ENCODE measurements around the gene ASB18.

The ASB18 gene

DNA sequence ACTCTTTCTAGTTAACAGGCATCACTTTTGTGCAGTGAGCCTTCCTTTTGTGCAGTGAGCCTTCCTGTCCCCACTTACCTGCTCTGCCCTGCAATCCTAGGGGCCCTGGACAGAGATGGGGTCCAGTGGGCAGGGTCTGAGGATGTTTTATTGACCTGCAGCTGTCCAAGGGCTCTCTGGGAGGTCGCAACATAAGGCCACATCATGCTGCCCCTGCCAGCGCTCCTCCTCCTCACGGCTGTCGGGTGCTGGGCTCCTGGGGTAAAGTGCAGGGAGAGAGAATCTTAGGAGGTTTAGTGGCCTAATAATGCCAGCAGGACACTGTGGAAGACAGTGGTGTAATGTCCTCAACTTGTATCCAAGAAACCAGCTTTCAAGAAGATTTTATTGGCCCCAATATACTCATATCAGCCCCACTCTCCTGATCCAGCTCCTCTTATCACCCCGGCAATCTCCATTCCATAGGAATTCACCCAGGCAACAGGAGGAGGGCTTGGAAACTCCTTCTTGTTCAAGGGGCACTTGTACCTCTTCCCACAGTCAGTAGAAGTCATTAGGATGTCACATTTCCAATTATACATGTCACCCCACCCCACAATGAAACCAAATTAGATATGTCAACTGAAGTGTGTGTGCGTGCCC is 41.9 kb upstream of the ASB18 start:
- no peak for DNase-seq
- Histone ChIP-seq H3K27me3 (replicated peaks in 2 of 5; ENCODE audit: control insufficient read depth in 4 of 5, insufficient read depth in 5 of 5, low read length in 4 of 5) (peaks cover 0 to 20% (median 3%) of the 10 kb centered on the region in 5 experiments), H3K4me3 (ENCODE audit: control insufficient read depth in 1 of 7, extremely low read depth in 1 of 7, insufficient read depth in 4 of 7, low read depth in 2 of 7, low read length in 6 of 7) (no peak overlapping the region), H3K27ac (ENCODE audit: insufficient read depth in 1 of 2, low read depth in 1 of 2, low read length in 2 of 2, poor library complexity in 1 of 2, severe bottlenecking in 2 of 2) (no peak overlapping the region), H3K4me1 (ENCODE audit: control extremely low read depth in 1 of 4, control insufficient read depth in 4 of 4, insufficient read depth in 4 of 4, low read length in 3 of 4) (no peaks in the 10 kb centered on the region), H3K36me3 (ENCODE audit: control insufficient read depth in 4 of 4, insufficient read depth in 4 of 4, low read length in 3 of 4) (no peaks in the 10 kb centered on the region), H3K9me3 (ENCODE audit: control extremely low read depth in 1 of 5, control insufficient read depth in 4 of 5, insufficient read depth in 2 of 5, low read depth in 1 of 5, low read length in 4 of 5) (peaks cover 0 to under 1% (median 0%) of the 10 kb centered on the region in 5 experiments)
- WGBS (ENCODE audit: insufficient coverage) = 90% methylated on average over 5 of the region's 6 CpGs
- ChIA-PET CTCF (no interaction called here), POLR2A (no interaction called here)

DNA sequence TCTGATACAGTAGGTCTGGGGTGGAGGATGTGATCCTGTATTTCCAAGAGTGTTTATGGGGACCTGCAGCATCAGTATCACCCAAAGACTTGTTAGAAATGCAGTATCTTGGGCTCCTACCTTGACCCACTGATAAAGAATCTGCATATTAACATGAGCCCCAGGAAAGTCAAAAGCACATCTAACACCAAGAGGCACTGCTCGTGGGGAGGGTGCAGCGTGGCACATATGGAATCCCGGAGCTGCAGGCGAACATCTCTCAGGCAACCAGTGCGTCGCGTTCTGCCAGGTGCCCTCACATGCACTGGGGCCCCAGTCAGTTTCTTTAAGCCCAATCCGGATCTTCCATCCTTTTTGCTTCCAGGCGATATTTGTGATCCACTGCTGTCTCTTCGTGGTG is 41.3 kb upstream of the ASB18 start:
- POLR2A ChIA-PET = no interaction called here
- Histone ChIP-seq H3K4me1 (ENCODE audit: control extremely low read depth in 1 of 4, control insufficient read depth in 4 of 4, insufficient read depth in 4 of 4, low read length in 3 of 4) (no peaks in the 10 kb centered on the region), H3K9me3 (ENCODE audit: control extremely low read depth in 1 of 5, control insufficient read depth in 4 of 5, insufficient read depth in 2 of 5, low read depth in 1 of 5, low read length in 4 of 5) (no peaks in the 10 kb centered on the region), H3K4me3 (ENCODE audit: control insufficient read depth in 1 of 7, extremely low read depth in 1 of 7, insufficient read depth in 4 of 7, low read depth in 2 of 7, low read length in 6 of 7) (no peak overlapping the region), H3K27ac (ENCODE audit: insufficient read depth in 1 of 2, low read depth in 1 of 2, low read length in 2 of 2, poor library complexity in 1 of 2, severe bottlenecking in 2 of 2) (no peak overlapping the region), H3K27me3 (replicated peaks in 2 of 5; ENCODE audit: control insufficient read depth in 4 of 5, insufficient read depth in 5 of 5, low read length in 4 of 5) (peaks cover 0 to 20% (median 3%) of the 10 kb centered on the region in 5 experiments), H3K36me3 (ENCODE audit: control insufficient read depth in 4 of 4, insufficient read depth in 4 of 4, low read length in 3 of 4) (no peaks in the 10 kb centered on the region)
- 96% methylated on average over 10 of the region's 10 CpGs for WGBS (ENCODE audit: insufficient coverage)
- DNase-seq = no peak
- CTCF ChIA-PET = no interaction called here

DNA sequence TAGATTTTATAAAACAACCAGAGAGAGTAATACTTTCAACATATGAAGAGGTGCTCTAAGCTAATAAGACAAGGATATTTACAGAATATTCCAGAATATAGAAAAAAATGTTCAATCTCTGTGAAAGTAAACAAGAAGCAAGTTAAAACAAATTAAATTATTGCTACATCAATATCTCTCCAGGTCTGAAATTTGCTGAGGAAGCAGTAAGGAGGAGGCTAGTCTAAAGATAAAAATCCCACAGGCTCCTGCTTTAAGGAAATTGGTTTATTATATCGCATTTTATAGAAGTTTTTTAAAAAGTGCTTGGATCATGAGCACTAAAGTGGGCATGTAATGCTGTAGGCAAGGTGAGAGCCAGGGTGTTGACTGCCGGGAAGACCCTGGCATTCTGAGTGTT is 39.7 kb upstream of the ASB18 start:
- Histone ChIP-seq H3K27me3 (replicated peaks in 2 of 5; ENCODE audit: control insufficient read depth in 4 of 5, insufficient read depth in 5 of 5, low read length in 4 of 5) (peaks cover 0 to 15% (median 3%) of the 10 kb centered on the region in 5 experiments), H3K4me1 (ENCODE audit: control extremely low read depth in 1 of 4, control insufficient read depth in 4 of 4, insufficient read depth in 4 of 4, low read length in 3 of 4) (no peaks in the 10 kb centered on the region), H3K4me3 (ENCODE audit: control insufficient read depth in 1 of 7, extremely low read depth in 1 of 7, insufficient read depth in 4 of 7, low read depth in 2 of 7, low read length in 6 of 7) (no peak overlapping the region), H3K36me3 (ENCODE audit: control insufficient read depth in 4 of 4, insufficient read depth in 4 of 4, low read length in 3 of 4) (no peaks in the 10 kb centered on the region), H3K27ac (ENCODE audit: insufficient read depth in 1 of 2, low read depth in 1 of 2, low read length in 2 of 2, poor library complexity in 1 of 2, severe bottlenecking in 2 of 2) (no peak overlapping the region), H3K9me3 (ENCODE audit: control extremely low read depth in 1 of 5, control insufficient read depth in 4 of 5, insufficient read depth in 2 of 5, low read depth in 1 of 5, low read length in 4 of 5) (no peaks in the 10 kb centered on the region)
- no peak for DNase-seq
- POLR2A ChIA-PET = no interaction called here
- WGBS (ENCODE audit: insufficient coverage) = 88% methylated on average over 1 of the region's 2 CpGs
- CTCF ChIA-PET = no interaction called here

DNA sequence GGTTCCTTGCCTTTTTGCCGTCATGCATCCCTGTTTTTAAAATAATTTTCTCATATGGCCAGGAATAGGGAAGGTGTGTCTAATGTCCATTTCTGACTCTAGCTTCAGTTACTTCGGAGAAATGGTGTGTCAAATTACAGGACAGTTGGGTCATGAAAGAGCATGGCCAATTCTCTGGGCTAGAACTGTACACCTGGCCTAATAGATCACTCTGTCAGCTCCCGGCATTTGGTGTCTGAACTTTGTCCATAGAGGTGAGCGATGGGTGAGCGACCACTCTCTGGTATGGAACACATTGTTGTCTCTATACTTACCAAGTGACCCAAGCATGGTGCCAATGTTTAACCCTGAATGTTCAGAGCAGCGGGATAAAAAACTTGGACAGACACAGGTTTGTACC is 38.3 kb upstream of the ASB18 start:
- Histone ChIP-seq H3K36me3 (ENCODE audit: control insufficient read depth in 4 of 4, insufficient read depth in 4 of 4, low read length in 3 of 4) (no peaks in the 10 kb centered on the region), H3K9me3 (ENCODE audit: control extremely low read depth in 1 of 5, control insufficient read depth in 4 of 5, insufficient read depth in 2 of 5, low read depth in 1 of 5, low read length in 4 of 5) (peaks cover 0 to 1% (median 0%) of the 10 kb centered on the region in 5 experiments), H3K4me3 (ENCODE audit: control insufficient read depth in 1 of 7, extremely low read depth in 1 of 7, insufficient read depth in 4 of 7, low read depth in 2 of 7, low read length in 6 of 7) (no peak overlapping the region), H3K27ac (ENCODE audit: insufficient read depth in 1 of 2, low read depth in 1 of 2, low read length in 2 of 2, poor library complexity in 1 of 2, severe bottlenecking in 2 of 2) (no peak overlapping the region), H3K27me3 (replicated peaks in 2 of 5; ENCODE audit: control insufficient read depth in 4 of 5, insufficient read depth in 5 of 5, low read length in 4 of 5) (peaks cover 0 to 9% (median 4%) of the 10 kb centered on the region in 5 experiments), H3K4me1 (ENCODE audit: control extremely low read depth in 1 of 4, control insufficient read depth in 4 of 4, insufficient read depth in 4 of 4, low read length in 3 of 4) (no peaks in the 10 kb centered on the region)
- POLR2A ChIA-PET = no interaction called here
- CTCF ChIA-PET = no interaction called here
- no peak for DNase-seq
- WGBS (ENCODE audit: insufficient coverage) = 98% methylated on average over 5 of the region's 6 CpGs

DNA sequence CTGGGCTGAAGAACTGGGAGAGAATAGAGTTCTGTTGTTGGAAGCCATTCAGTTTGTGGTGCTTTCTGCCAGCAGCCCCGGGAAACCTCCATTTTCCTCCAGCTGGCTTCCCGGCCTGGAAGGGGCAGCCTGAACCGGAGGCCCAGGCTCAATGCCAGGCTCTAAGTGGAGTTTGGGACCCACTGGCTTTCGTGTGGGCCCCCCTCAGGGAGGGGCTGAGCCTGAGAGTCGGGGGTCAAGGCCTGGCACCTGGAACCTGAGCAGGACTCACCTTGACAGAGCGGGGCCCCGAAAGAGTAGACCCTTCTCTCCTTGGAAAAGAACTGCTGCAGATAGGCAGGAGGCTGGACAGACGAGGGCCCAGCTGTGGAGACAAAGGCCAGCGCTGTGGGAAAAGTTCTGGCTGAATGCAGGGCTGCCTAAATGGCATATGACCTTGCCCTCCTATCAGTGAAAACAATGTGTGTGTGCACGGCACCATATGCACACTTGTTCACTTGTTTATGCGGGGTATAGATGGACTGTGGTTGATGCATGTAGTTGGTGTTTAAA is 34.8 kb upstream of the ASB18 start:
- no peak overlapping the region for H3K4me3 ChIP-seq (ENCODE audit: control insufficient read depth in 1 of 7, extremely low read depth in 1 of 7, insufficient read depth in 4 of 7, low read depth in 2 of 7, low read length in 6 of 7)
- peaks cover 0 to 1% (median 0%) of the 10 kb centered on the region in 5 experiments for H3K9me3 ChIP-seq (ENCODE audit: control extremely low read depth in 1 of 5, control insufficient read depth in 4 of 5, insufficient read depth in 2 of 5, low read depth in 1 of 5, low read length in 4 of 5)
- no peaks in the 10 kb centered on the region for H3K4me1 ChIP-seq (ENCODE audit: control extremely low read depth in 1 of 4, control insufficient read depth in 4 of 4, insufficient read depth in 4 of 4, low read length in 3 of 4)
- CTCF ChIA-PET = no interaction called here
- DNase-seq = no peak
- H3K27ac ChIP-seq (ENCODE audit: insufficient read depth in 1 of 2, low read depth in 1 of 2, low read length in 2 of 2, poor library complexity in 1 of 2, severe bottlenecking in 2 of 2) = no peak overlapping the region
- peaks cover 0 to 6% (median 3%) of the 10 kb centered on the region in 5 experiments for H3K27me3 ChIP-seq (replicated peaks in 2 of 5; ENCODE audit: control insufficient read depth in 4 of 5, insufficient read depth in 5 of 5, low read length in 4 of 5)
- POLR2A ChIA-PET = no interaction called here
- 95% methylated on average over 11 of the region's 11 CpGs for WGBS (ENCODE audit: insufficient coverage)
- no peaks in the 10 kb centered on the region for H3K36me3 ChIP-seq (ENCODE audit: control insufficient read depth in 4 of 4, insufficient read depth in 4 of 4, low read length in 3 of 4)

DNA sequence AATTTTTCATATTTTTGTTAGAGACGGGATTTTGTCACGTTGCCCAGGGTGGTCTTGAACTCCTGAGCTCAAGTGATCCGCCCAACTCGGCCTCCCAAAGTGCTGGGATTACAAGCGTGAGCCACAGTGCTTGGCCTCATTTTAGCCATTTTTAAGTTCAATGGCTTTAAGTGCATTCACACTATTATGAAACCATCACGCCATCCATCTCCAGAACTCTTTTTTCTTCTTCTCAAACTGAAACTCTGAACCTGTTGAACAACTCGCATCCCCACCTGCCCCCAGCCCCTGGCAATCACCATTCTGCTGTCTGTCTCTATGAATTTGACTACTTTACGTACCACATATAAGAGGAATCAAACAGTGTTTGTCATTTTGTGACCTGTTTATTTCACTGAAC is 31.3 kb upstream of the ASB18 start:
- 96% methylated on average over 8 of the region's 8 CpGs for WGBS (ENCODE audit: insufficient coverage)
- H3K9me3 ChIP-seq (ENCODE audit: control extremely low read depth in 1 of 5, control insufficient read depth in 4 of 5, insufficient read depth in 2 of 5, low read depth in 1 of 5, low read length in 4 of 5) = peaks cover 0 to 1% (median 0%) of the 10 kb centered on the region in 5 experiments
- DNase-seq = no peak

DNA sequence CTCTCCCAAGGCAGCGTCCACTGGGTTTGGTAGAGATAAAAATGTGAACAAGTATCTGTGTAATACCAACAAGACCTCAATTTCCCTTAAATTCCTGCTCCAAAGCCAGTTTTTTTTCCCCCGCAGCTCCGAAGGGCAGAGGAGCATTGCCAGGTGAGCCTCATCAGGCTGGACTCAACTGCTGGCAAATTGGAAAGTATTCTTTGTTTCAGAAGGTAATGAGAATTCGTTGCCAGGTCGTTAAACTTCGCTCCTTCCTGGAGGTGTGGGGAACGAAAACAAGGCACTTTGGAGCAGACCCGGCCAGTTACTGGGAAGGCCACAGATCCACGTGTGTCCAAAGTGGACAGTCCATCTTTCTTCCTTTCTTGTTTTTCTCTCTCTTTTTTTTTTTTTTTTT is 30.4 kb upstream of the ASB18 start:
- no peak for DNase-seq
- 78% methylated on average over 1 of the region's 9 CpGs for WGBS (ENCODE audit: insufficient coverage)
- Histone ChIP-seq H3K9me3 (ENCODE audit: control extremely low read depth in 1 of 5, control insufficient read depth in 4 of 5, insufficient read depth in 2 of 5, low read depth in 1 of 5, low read length in 4 of 5) (peaks cover 0 to 1% (median 0%) of the 10 kb centered on the region in 5 experiments), H3K4me1 (ENCODE audit: control extremely low read depth in 1 of 4, control insufficient read depth in 4 of 4, insufficient read depth in 4 of 4, low read length in 3 of 4) (no peaks in the 10 kb centered on the region), H3K27me3 (replicated peaks in 2 of 5; ENCODE audit: control insufficient read depth in 4 of 5, insufficient read depth in 5 of 5, low read length in 4 of 5) (peaks cover 0 to 12% (median 6%) of the 10 kb centered on the region in 5 experiments), H3K27ac (ENCODE audit: insufficient read depth in 1 of 2, low read depth in 1 of 2, low read length in 2 of 2, poor library complexity in 1 of 2, severe bottlenecking in 2 of 2) (no peak overlapping the region), H3K36me3 (ENCODE audit: control insufficient read depth in 4 of 4, insufficient read depth in 4 of 4, low read length in 3 of 4) (no peaks in the 10 kb centered on the region), H3K4me3 (ENCODE audit: control insufficient read depth in 1 of 7, extremely low read depth in 1 of 7, insufficient read depth in 4 of 7, low read depth in 2 of 7, low read length in 6 of 7) (no peak overlapping the region)
- POLR2A ChIA-PET = no interaction called here
- CTCF ChIA-PET = no interaction called here

More for the DNA sequence above, 31.3 kb upstream of the ASB18 start:
- ChIA-PET POLR2A (no interaction called here), CTCF (no interaction called here)
- Histone ChIP-seq H3K36me3 (ENCODE audit: control insufficient read depth in 4 of 4, insufficient read depth in 4 of 4, low read length in 3 of 4) (no peaks in the 10 kb centered on the region), H3K27ac (ENCODE audit: insufficient read depth in 1 of 2, low read depth in 1 of 2, low read length in 2 of 2, poor library complexity in 1 of 2, severe bottlenecking in 2 of 2) (no peak overlapping the region), H3K4me3 (ENCODE audit: control insufficient read depth in 1 of 7, extremely low read depth in 1 of 7, insufficient read depth in 4 of 7, low read depth in 2 of 7, low read length in 6 of 7) (no peak overlapping the region), H3K27me3 (replicated peaks in 2 of 5; ENCODE audit: control insufficient read depth in 4 of 5, insufficient read depth in 5 of 5, low read length in 4 of 5) (peaks cover 0 to 7% (median 0%) of the 10 kb centered on the region in 5 experiments), H3K4me1 (ENCODE audit: control extremely low read depth in 1 of 4, control insufficient read depth in 4 of 4, insufficient read depth in 4 of 4, low read length in 3 of 4) (no peaks in the 10 kb centered on the region)
